WI38 (cell line): Measurements from ENCODE around the gene ERCC5.

ENCODE experiments used
- H3K4me3 ChIP-seq: 2 replicates; pipeline ENCODE4 v1.5.1; 2011; ENCODE audit warnings: low read depth, mild to moderate bottlenecking, control low read depth, low read length
- CTCF ChIP-seq: IDR thresholded peaks from 2 replicates; pipeline ENCODE4 v1.5.1; 2012; ENCODE audit warnings: low read depth, mild to moderate bottlenecking, control low read depth, low read length

Gene ERCC5

GRCh38 chr13:102911336-102911735 lies 65.5 kb downstream of the ERCC5 start:
- TF ChIP-seq CTCF = no peak
- no peak overlapping the region for H3K4me3 ChIP-seq

GRCh38 chr13:102912599-102912998 lies 66.8 kb downstream of the ERCC5 start:
- H3K4me3 ChIP-seq = no peak overlapping the region
- no peak for TF ChIP-seq CTCF

- no peak for TF ChIP-seq CTCF
Measured at GRCh38 chr13:102913914-102914313, 68.1 kb downstream of the ERCC5 start.

GRCh38 chr13:102914339-102914930 lies 68.6 kb downstream of the ERCC5 start:
- H3K4me3 ChIP-seq = no peak overlapping the region
- TF ChIP-seq CTCF = no peak

More at GRCh38 chr13:102913914-102914313, 68.1 kb downstream of the ERCC5 start:
- H3K4me3 ChIP-seq = no peak overlapping the region

- no peak for TF ChIP-seq CTCF
- H3K4me3 ChIP-seq = no peak overlapping the region
Measured at GRCh38 chr13:102915393-102915930, 69.6 kb downstream of the ERCC5 start.

- no peak for TF ChIP-seq CTCF
- no peak overlapping the region for H3K4me3 ChIP-seq
Measured at GRCh38 chr13:102917019-102917418, 71.2 kb downstream of the ERCC5 start.

GRCh38 chr13:102922184-102922583 lies 76.4 kb downstream of the ERCC5 start:
- no peak for TF ChIP-seq CTCF
- H3K4me3 ChIP-seq = no peak overlapping the region
